ENCODE results near the gene PHACTR2.
"Not testable (repeated sequence)": the region's sequence is repeated elsewhere in the genome, so short reads cannot be mapped to it uniquely, and the experiment has no call there.

The PHACTR2 gene

DNA sequence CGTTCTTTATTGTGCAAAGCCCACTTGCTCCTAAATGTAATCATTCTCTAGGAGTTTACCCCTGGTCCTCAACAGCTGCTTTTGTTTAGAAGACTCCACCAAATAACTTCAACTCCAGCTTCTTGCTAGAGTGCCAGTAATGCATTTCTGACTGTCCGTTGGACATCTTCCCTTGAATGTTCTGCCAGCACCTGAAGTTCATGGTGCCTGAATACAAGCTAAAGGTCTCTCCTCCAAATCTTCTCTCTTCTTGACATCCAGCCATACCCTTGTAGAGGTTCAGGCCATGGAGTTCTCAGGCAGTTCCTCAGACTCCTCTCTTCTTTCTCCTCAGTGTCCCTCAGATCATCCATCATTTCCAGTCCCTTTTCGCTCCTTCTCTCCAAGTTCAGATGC is 21.7 kb downstream of the PHACTR2 start:
- DNase-seq, result no peak

DNA sequence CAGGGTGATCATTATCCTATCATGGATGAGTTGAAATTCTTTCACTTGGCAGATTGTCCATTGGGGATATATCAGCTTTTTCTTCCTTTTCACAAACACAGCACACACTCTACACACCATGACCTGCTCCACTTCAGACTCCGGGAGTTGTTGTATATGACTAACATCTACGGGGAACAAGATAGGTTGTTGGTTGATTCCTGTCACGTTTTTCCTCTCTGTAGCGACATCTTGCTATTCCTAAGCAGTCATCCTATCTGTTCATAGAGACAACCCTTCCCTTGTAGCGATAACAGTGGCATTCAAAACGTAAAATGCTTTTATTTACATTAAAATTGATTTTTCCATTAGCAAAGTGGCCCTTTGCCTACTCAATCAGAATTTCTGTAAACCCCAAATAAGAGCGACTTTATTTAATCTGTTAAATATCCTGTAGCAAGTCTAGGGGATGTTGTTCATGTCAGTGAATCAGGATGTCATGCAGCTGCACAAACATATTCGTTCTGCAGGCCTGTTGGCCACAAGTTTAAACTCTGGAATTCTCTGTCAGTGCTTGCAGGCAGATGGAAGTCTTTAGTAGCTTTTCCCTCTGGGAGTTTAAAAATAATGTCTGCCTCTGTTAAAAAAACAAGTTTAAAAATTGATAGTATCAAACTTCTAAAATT is 23.1 kb downstream of the PHACTR2 start:
- DNase-seq, result no peak

DNA sequence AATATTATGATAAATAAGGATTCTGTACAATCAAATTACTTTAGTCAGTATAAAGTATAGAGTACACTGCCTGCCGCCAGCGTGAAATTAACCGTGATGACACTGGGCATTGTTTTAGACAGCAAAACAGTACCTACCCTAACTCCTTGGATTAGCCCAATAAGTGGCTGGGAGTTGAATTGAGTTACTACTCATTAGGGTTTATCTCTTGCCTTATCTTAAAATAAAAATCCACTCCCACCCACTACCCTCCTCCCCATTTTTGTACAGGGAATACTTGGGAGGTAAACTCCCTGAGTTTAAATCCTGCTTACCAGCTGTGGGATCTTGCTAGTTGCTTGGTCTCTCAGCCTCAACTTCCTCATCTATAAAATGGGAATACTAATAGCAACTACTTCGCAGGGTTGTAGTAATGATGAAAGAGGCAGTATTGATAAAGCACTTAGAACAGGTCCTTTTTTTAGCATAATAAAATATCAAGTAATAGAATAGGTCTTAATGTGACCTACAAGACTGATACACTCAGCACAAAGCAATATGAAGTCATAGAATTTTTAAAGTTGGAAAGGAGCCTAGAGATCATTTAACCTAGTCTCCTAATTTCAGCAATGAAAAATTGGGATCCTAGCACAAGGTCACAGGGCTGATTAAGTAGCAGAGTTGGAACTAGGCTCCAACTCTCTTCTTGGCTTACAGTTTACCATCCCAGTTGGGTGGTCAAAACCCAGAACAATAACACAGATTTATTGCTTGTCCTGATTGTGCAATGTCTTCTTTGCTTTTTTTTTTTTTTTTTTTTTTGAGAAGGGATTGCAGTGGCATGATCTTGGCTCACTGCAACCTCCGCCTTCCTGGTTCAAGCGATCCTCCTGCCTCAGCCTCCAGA is 23.8 kb downstream of the PHACTR2 start:
- DNase-seq, result no peak

DNA sequence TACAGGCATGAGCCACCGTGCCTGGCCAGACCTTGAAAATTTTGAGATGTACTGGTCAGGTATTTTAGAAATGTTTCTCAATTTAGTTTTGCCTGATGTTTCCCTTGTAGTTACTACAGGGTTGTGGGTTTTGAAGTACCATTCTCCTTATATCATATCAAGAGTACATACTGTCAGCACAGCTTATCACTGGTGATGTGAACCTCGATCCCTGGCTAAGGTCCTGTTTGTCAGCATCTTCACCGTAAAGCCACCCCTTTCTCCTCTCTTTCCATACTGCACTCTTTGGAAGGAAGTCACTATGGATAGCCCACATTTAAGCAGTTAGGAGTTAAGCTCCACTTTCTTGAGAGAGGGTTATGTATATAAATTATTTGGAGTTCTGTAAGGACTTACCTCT is 27.8 kb downstream of the PHACTR2 start:
- no peak for DNase-seq

DNA sequence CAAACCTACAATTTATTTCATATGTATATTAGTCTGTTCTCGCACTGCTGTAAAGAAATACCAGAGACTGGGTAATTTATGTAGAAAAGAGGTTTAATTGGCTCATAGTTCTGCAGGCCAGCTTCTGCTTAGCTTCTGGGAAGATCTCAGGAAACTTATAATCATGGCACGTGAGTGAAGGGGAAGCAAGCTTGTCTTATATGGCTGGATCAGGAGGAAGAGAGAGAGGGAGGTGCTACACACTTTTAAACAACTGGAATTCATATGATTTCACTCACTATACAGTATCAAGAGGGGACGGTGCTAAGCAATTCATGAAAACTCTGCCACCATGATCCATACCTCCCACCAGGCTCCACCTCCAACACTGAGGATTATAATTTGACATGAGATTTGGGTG is 29.9 kb downstream of the PHACTR2 start:
- peak; percentile 39 for DNase-seq

DNA sequence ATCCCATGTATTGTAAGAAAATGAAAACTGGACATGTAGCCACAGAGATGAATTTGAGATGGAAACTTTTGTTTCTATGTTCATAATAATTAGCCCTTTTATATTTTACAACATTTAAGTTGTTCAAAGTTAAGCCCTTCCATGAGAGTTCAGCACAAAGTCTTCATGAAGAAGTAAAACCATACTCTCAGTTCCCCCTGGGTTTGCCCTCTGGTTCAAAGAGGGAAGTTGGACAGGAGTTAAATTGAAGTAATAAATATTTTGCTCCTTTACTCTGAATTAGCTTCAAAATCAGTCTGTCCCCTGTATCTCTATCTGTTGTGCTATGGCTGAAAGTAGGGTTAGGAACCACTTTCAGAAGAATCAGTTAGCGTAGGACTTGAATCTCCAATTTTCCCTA is 31.1 kb downstream of the PHACTR2 start:
- peak; percentile 62 for DNase-seq

DNA sequence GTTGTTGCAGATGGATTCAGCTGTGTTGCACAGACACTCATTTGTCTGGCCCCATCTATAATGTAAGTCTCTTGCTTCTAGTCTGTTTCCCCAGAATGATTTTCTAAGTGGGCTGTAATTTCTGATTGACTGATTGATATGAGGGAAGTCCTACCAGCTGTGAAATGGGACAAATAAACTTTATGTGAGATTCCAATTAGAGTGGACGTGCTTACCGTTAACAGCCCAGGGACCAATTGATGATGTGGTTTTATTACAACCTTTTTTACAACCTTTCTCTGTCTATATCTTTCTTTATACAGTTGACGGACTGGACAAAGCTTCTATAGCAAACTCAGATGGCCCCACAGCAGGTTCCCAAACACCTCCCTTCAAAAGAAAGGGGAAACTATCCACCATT is 33.9 kb downstream of the PHACTR2 start:
- DNase-seq, result no peak

DNA sequence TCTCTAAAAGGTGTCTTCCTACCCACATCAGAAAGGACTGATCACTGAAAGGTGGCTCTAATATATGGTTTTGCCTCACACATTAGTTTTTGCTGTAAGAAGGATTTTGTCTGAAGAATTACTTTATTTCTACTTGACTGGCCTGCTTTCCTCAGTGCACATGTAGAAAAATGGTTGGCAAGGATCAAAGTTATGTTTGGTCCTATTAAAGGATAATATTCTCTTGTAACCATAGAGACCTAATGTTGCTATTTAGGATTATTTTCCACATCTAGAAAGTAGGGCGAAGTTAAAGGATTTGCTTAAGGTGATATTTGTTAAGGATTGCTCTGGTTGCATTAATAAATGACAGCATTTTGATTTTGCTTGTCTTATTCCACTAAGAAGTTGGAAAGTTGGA is 40.7 kb downstream of the PHACTR2 start:
- DNase-seq, result no peak

DNA sequence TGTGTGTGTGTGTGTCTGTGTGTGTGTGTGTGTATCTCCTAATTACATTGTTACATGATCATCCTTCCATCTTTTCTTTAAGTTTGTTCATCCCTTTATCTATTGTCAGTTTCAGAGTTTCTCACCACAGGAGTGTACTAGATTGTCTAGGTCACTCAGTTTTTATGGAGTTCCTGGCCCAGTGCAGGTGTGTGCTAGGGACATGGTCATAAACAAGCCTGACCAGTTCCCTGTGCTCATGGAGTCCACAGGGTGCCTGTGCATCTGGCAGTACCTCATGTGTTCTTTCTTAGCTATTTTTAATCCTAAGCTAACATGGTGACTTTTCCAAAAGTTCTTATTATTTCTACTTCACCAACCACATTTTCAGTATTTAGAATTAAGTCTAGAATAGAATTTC is 43.9 kb downstream of the PHACTR2 start:
- no peak for DNase-seq

DNA sequence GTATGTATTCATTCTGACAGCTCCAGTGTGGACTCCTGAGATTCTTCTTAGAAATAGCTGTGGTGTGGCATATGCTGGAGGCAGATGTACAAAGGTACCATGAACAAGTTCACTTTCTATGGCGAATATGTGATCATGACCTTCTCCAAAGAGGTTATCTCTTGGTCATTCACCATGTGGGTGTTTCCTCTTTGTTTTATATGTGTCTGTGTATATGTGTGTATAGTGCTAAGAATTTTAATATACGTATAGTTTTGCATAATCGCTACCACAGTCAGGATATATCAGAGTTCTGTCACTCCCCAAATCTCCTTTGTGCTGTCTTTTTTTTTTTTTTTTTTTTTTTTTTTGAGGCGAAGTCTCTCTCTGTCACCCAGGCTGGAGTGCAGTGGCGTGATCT is 47.1 kb downstream of the PHACTR2 start:
- no peak for DNase-seq

DNA sequence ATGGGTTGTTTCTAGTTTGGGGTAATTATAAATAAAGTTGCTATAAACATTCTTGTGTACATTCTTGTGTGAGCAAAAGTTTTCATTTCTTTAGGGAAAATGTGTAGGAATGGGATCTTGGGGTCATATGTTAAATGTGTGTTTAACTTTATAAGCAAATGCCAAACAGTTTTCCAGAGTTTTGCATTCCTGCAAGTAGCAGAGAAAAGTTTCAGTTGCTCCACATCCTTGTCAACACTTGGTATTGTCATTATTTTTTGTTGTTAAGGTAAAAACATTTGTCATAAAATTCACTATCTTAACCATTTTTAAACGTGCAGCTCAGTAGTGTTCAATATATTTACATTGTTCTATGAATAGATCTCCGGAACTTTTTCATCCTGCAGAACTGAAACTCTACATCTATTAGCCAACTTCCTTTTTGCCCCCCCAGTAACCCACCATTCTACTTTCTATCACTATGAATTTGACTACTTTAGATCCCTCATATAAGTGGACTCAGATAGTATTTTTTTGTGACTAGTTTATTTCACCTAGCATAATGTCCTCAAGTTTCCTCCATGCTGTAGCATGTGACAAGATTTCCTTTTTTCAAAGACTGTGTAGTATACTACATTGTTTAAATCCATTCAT is 48.4 kb downstream of the PHACTR2 start:
- DNase-seq, result no peak

DNA sequence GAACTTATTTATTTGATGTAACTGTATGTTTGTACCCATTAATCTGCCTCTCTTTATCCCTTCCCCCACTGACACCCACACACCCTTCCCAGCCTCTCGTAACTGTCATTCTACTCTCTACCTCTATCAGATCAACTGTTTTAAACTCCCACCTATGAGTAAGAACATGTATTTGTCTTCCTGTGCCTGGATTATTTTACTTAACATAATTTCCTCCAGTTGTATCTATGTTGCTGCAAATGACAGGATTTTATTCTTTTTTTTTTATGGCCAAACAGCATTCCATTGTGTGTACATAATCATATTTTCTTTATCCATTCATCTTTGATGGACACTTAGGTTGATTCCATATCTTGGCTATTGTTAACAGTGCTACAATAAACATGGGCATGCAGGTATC is 49.3 kb downstream of the PHACTR2 start:
- DNase-seq, result no peak

DNA sequence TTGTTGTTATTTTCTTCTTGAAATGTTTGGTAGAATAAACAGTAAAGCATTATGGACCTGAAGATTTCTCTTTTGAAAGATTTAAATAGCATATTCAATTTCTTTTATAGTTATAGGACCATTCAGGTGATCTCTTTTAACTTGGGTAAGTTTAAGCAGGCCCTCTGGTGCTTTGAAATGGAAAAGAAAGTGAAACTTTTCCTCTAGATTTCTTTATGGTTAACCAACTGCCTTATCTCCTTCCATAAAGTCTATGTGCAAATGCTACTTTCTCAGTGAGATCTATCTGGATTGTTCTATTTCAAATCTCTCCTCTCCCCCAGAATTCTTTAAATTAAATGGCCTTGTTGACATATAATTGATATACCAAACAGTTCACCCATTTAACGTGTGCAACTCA is 54.0 kb downstream of the PHACTR2 start:
- peak; percentile 31 for DNase-seq

DNA sequence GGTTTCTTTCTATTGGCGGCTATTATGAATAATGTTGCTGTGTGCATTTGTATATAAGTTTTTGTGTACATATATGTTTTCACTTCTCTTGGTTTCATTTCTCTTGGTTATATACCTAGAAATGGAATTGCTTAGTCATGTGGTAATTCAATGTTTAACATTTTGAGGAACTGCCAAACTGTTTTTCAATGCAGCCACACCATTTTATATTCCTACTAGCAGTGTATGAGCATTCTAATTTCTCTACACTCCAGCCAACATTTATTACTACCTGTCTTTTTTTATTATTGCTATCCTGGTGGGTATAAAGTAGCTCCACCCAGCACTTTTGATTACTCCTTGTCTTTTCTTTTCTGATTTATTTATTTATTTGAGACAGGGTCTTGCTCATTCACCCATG is 54.8 kb downstream of the PHACTR2 start:
- peak; percentile 72 for DNase-seq

DNA sequence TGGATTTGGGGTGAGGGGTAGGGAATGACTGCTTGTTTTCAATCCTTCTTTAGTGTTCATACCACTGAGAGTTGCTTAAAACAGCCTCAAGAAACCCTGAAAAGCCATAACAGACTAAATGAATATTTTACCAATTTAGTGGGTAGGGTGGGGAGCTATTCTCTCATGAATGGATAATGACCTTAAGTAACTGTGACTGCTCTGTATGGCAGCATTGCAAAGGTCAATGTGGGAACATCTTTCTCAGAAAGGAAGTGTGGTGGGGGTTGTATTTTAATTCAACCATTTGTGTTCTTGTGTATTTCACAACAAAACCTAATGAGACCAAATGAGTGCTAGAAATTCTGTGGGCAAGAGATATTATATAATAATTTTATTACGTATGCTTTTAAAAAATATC is 55.7 kb downstream of the PHACTR2 start:
- DNase-seq, result peak; percentile 53

DNA sequence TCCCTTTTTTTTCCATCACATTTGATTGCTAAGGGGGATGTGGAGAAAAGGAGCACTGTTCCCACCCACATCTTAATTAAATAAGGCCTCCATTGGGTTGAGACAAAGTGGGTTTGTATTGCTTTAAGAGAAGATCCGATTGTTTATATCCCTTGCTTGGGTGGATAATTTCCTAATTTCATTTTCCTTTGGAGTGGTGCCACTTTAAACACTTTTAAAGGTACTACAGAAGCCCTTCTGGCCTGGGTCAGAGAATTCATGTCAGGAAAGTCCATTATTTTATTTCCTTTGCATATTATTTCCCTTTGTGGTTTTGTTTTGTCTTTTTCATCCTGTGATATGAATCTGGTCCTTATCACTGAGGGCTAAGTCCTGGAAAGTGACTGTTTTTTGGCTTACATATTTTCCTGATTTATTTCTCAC is 56.9 kb downstream of the PHACTR2 start:
- no peak for DNase-seq

DNA sequence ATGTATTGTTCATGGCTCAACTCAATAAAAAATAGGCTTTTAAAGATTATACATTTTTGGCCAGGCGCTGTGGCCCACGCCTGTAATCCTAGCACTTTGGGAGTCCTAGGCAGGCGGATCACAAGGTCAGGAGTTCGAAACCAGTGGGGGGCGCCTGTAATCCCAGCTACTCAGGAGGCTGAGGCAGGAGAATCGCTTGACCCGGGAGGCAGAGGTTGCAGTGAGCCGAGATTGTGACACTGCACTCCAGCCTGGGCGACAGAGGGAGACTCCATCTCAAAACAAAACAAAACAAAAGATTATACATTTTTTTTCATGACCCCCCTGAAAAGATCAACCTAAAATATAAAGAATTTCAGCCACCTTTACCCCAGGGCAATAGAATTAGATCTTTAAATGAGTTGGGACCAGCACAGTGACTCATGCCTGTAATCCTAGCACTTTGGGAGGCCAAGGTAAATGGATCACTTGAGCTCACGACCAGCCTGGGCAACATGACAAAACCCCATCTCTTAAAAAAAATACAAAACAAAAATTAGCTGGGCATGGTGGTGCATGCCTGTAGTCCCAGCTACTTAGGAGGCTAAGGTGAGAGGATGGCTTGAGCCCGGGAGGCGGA is 60.4 kb downstream of the PHACTR2 start:
- not testable (repeated sequence) for DNase-seq

DNA sequence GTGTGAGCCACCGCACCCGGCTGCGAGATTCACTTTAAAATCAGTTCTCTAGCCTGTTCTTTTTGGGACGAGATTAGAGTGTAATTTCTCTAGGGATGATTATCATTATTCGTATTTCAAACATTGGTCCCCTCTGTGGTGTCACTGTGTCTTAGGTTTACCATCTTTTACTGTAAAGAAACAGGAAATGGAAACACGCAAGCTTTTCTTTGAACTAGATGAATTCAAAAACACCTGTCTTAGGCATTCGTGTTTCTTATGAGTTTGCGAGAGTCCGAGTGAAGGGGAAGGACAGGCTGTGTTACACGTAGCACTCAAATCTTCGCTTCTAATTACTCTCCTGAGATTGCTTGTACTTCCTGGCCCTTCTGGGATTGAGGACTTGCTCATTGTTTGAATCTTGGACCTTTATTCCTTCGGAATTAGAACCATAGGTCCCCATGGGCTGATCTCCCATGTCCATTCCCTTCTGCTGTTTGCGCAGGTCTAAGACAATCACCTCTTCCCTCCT is 61.6 kb downstream of the PHACTR2 start:
- no peak for DNase-seq

DNA sequence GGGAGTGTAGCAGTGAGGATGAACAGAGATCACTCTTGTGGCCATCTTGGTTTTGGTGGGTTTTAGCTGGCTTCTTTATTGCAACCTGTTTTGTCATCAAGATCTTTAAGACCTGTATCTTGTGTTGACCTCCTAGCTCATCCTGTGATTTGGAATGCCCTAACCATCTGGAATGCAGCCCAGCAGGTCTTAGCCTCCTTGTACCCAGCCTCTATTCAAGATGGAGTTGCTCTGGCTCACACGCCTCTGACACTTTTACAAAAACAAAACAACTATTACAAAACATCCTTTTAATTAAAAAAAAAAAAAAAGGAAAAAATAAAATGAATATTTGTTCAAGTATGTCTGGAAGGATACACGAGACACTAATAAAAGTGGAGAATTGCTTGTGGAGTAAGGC is 62.4 kb downstream of the PHACTR2 start:
- no peak for DNase-seq

DNA sequence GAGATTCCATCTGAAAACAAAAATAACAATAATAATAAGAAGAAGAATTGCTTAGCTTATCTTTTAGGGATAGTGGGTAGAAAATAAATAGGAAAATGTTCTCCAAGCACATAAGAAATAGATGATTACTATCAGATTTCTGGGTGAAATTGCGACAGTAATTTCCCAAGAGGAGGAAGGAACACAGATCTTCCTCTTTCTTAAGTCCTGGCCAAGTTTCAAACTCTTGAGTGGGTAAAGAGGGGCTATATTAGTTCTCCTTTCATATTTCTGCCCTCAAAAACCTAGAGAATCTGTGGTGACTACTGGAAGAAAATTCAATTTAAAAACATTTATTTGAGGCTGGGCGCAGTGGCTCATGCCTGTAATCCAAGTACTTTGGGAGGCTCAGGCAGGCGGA is 63.7 kb downstream of the PHACTR2 start:
- peak; percentile 77 for DNase-seq

DNA sequence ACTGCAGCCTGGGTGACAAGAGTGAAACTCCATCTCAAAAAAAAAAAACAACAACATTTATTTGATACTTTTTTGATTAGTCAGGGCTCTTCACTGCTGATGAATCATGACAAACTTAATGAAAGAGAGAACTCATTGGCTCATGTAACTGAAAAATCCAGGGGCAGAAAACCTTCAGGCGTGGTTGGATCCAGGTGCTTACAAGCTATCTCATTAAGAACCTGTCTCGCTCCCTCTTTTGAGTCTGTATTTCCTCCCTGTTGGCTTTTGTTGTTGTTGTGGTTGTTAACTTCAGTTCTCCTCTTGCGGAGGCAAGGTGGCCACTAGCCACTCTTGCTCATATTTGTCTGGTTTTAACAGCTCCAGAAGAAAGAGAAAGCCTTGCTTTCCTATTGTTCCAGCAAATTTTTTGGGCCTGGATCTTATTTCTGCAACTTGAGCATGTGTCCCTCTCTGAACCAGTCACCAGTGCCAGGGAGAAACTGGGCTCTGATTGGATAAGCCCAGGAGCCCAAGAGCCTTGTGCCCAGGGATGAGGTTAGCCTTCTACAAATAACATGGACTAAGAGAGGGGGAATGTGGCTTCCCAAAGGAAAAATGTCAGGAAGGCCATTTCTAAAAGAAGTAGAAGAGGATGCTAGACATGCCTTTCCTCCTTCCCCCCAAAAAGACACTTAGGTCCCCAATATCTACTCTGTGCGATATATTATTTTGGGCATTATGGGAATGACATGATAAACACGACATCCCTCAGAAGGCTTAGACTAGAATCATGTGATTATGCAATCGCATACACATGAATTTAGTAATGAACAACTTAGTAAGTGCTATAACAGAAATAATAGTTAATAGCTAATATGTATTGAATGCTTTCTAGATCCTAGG is 64.5 kb downstream of the PHACTR2 start:
- no peak for DNase-seq

DNA sequence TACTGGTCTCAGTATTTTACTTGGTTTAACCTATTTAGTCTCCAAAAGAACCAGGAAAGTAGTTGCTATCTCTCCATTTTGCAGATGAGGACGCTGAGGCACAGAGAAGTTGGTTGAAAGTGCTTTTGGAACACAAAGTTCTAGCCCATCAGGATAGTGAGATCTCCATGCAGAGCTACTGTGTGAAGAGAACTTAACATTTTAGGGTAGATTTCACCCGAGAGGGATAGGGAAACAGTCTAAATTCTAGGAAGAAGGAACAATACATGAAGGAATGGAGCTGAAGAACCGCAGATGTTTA is 65.1 kb downstream of the PHACTR2 start:
- DNase-seq, result no peak
